Neutrophil (primary cell): ENCODE results near the gene KDM2A.

ENCODE experiments used
- H3K27ac ChIP-seq: fragments of 200-600 bp; sonication (generic); 2 replicates; pipeline ENCODE4 v1.5.1; 2016; ENCODE audit warnings: mild to moderate bottlenecking, moderate library complexity
- H3K27me3 ChIP-seq: fragments of 200-600 bp; sonication (generic); 2 replicates; pipeline ENCODE4 v1.6.0; 2016; ENCODE audit warnings: mild to moderate bottlenecking
- H3K36me3 ChIP-seq: fragments of 200-600 bp; sonication (generic); 2 replicates; pipeline ENCODE4 v1.5.1; 2017
- H3K4me1 ChIP-seq, 2 experiments: fragments of 200-600 bp in 1 of 2; sonication (generic) in 1 of 2; 1 replicate in 1 of 2; 2 replicates in 1 of 2; pipeline versions ENCODE4 v1.5.1 to v1.6.1; 2013 to 2016; ENCODE audit warnings: low read depth in 1 of 2, low read length in 1 of 2, mild to moderate bottlenecking in 1 of 2, moderate library complexity in 1 of 2; ENCODE audit not compliant: control insufficient read depth in 1 of 2, insufficient read depth in 1 of 2
- H3K4me3 ChIP-seq, 2 experiments: fragments of 200-600 bp in 1 of 2; sonication (generic) in 1 of 2; 1 replicate in 1 of 2; 2 replicates in 1 of 2; pipeline ENCODE4 v1.5.1; 2013 to 2016; ENCODE audit warnings: low read depth in 1 of 2, low read length in 1 of 2, mild to moderate bottlenecking in 1 of 2, moderate library complexity in 1 of 2
- H3K9me3 ChIP-seq: fragments of 200-600 bp; sonication (generic); 2 replicates; pipeline ENCODE4 v1.5.1; 2016
- CTCF ChIP-seq: fragments of 200-600 bp; sonication (generic); IDR thresholded peaks from 2 replicates; pipeline ENCODE4 v1.5.1; 2016; ENCODE audit warnings: antibody characterized with exemption

Gene KDM2A

GRCh38 chr11:67306769-67307544, 187.9 kb downstream of the KDM2A start:
- TF ChIP-seq CTCF, result no peak
- no peaks in the 10 kb centered on the region for H3K27me3 ChIP-seq
- H3K4me3 ChIP-seq, result no peak overlapping the region
- peaks cover 65% of the 10 kb centered on the region for H3K36me3 ChIP-seq
- H3K4me1 ChIP-seq, result peaks cover 43 to 46% of the 10 kb centered on the region in 2 experiments
- H3K9me3 ChIP-seq, result no peaks in the 10 kb centered on the region
- H3K27ac ChIP-seq, result peak overlapping the region; percentile 23

- H3K4me3 ChIP-seq, result no peak overlapping the region
- H3K9me3 ChIP-seq, result no peaks in the 10 kb centered on the region
- no peak for TF ChIP-seq CTCF
- peaks cover 60% of the 10 kb centered on the region for H3K36me3 ChIP-seq
- H3K27me3 ChIP-seq, result no peaks in the 10 kb centered on the region
- H3K27ac ChIP-seq, result peak overlapping the region; percentile 35
- peaks cover 43 to 46% of the 10 kb centered on the region in 2 experiments for H3K4me1 ChIP-seq
These were observed 188.5 kb downstream of the KDM2A start for GRCh38 chr11:67307545-67308001.
